Nephron progenitor cell (in vitro differentiated cells): ENCODE results near the gene RNF32.

ENCODE experiments used
- DNase-seq: peaks from one replicate; pipeline ENCODE4 v3.0.0; 2021
- H3K27ac Mint-ChIP-seq: 2 replicates; pipeline ENCODE4 v1.8.0; 2021; ENCODE audit warnings: mild to moderate bottlenecking, moderate library complexity, mixed read lengths
- H3K27me3 Mint-ChIP-seq: 2 replicates; pipeline ENCODE4 v1.8.0; 2021; ENCODE audit warnings: mild to moderate bottlenecking, low read depth, mixed read lengths; ENCODE audit not compliant: poor library complexity
- H3K36me3 Mint-ChIP-seq: 2 replicates; pipeline ENCODE4 v1.8.0; 2021; ENCODE audit warnings: low read depth, mixed read lengths
- H3K4me1 Mint-ChIP-seq: 2 replicates; pipeline ENCODE4 v1.8.0; 2021; ENCODE audit warnings: mixed read lengths
- H3K4me3 Mint-ChIP-seq: 2 replicates; pipeline ENCODE4 v1.8.0; 2021; ENCODE audit warnings: mild to moderate bottlenecking, moderate library complexity, mixed read lengths
- H3K9me3 Mint-ChIP-seq: 2 replicates; pipeline ENCODE4 v1.8.0; 2021; ENCODE audit warnings: mild to moderate bottlenecking, moderate library complexity, mixed read lengths
- TF ChIP-seq, protein P1 (sequence below): fragments of 200-600 bp; sonication (generic); IDR thresholded peaks from 2 replicates; pipeline ENCODE4 v1.5.0; 2021; ENCODE audit warnings: antibody characterized with exemption

Gene RNF32

GRCh38 chr7:156655251-156655650 lies 14.7 kb downstream of the RNF32 start:
- TF ChIP-seq, protein P1, sequence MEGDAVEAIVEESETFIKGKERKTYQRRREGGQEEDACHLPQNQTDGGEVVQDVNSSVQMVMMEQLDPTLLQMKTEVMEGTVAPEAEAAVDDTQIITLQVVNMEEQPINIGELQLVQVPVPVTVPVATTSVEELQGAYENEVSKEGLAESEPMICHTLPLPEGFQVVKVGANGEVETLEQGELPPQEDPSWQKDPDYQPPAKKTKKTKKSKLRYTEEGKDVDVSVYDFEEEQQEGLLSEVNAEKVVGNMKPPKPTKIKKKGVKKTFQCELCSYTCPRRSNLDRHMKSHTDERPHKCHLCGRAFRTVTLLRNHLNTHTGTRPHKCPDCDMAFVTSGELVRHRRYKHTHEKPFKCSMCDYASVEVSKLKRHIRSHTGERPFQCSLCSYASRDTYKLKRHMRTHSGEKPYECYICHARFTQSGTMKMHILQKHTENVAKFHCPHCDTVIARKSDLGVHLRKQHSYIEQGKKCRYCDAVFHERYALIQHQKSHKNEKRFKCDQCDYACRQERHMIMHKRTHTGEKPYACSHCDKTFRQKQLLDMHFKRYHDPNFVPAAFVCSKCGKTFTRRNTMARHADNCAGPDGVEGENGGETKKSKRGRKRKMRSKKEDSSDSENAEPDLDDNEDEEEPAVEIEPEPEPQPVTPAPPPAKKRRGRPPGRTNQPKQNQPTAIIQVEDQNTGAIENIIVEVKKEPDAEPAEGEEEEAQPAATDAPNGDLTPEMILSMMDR: no peak
- H3K9me3 Mint-ChIP-seq: peaks cover 11% of the 10 kb centered on the region
- H3K4me3 Mint-ChIP-seq: no peak overlapping the region
- H3K4me1 Mint-ChIP-seq: peaks cover 10% of the 10 kb centered on the region
- H3K27me3 Mint-ChIP-seq: peaks cover 7% of the 10 kb centered on the region
- H3K36me3 Mint-ChIP-seq: peaks cover 12% of the 10 kb centered on the region
- no peak overlapping the region for H3K27ac Mint-ChIP-seq
- DNase-seq: no peak

GRCh38 chr7:156655983-156656382 lies 15.4 kb downstream of the RNF32 start:
- peaks cover 6% of the 10 kb centered on the region for H3K27me3 Mint-ChIP-seq

DNA sequence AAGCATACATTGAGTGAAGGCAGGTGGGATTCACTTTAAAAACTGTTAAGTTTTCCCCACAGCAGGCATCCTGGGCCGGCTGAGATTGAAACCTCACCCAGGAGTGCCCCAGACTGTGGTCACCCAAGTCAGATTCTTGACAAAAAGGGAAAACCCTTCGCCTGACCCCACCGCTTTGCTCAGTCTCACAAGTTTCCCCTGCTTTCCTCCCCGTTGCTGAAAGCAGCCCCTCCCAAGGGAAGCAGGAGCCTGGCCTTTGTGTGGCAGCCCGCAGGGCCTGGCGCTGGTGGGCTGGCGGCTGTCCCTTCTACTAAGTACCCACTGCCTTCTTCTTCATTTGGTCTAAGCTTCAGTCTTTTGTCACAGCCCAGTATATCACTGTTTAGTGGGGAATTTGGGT lies 16.0 kb downstream of the RNF32 start:
- peaks cover 6% of the 10 kb centered on the region for H3K27me3 Mint-ChIP-seq
- H3K27ac Mint-ChIP-seq: no peak overlapping the region
- peaks cover 5% of the 10 kb centered on the region for H3K4me1 Mint-ChIP-seq
- H3K4me3 Mint-ChIP-seq: no peak overlapping the region
- DNase-seq: no peak
- TF ChIP-seq, protein P1: no peak
- peaks cover 9% of the 10 kb centered on the region for H3K36me3 Mint-ChIP-seq
- peaks cover 7% of the 10 kb centered on the region for H3K9me3 Mint-ChIP-seq

More at GRCh38 chr7:156655983-156656382, 15.4 kb downstream of the RNF32 start:
- Mint-ChIP-seq H3K4me1 (peaks cover 5% of the 10 kb centered on the region), H3K9me3 (peaks cover 7% of the 10 kb centered on the region), H3K4me3 (no peak overlapping the region), H3K27ac (no peak overlapping the region), H3K36me3 (peaks cover 12% of the 10 kb centered on the region)
- TF ChIP-seq, protein P1: no peak
- no peak for DNase-seq

DNA sequence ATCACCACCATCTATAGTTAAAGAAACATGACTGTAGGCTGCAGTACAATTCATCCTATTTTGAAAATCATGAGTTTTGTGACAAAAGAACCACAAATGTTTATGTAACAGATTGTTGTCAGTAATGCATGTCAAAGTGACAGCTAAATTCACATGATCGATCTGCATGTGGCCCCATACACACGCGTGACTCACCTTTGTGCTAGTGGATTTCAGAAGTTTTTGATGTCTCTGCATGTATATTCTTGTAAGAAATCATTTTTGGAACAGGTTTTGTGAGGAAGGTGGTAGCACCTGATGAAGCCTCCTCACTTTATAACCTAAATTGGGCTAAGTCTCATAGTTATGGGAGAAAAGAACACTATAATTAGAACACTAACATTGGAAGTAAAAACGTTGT lies 17.1 kb downstream of the RNF32 start:
- Mint-ChIP-seq H3K27ac (no peak overlapping the region), H3K9me3 (no peaks in the 10 kb centered on the region), H3K36me3 (no peaks in the 10 kb centered on the region), H3K27me3 (peaks cover 6% of the 10 kb centered on the region), H3K4me1 (peaks cover 5% of the 10 kb centered on the region), H3K4me3 (no peak overlapping the region)
- TF ChIP-seq, protein P1: no peak
- DNase-seq: no peak

DNA sequence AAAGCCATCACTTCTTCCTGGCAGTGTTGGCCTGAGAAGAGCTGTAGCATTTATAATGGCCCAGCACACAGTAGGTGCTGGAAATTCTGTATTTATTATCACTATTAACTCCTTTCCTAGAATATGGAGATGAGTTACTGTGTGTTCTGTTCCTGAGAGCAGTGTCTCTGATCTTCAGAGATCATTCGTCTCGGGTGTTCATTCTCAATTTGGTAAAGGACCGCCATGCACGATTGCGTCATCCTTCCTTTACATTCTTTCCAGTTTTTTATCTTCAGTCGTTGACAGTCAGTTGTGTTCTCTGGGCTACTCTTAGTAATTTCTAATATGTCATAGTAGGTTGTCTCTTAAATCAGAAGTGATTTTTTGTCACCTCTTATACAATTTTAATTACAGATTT lies 18.6 kb downstream of the RNF32 start:
- Mint-ChIP-seq H3K4me3 (no peak overlapping the region), H3K27me3 (peaks cover 6% of the 10 kb centered on the region), H3K4me1 (peaks cover 5% of the 10 kb centered on the region), H3K36me3 (no peaks in the 10 kb centered on the region), H3K9me3 (no peaks in the 10 kb centered on the region), H3K27ac (no peak overlapping the region)
- no peak for DNase-seq
- TF ChIP-seq, protein P1: no peak

GRCh38 chr7:156659961-156660360 lies 19.4 kb downstream of the RNF32 start:
- no peak for DNase-seq
- TF ChIP-seq, protein P1: no peak
- no peaks in the 10 kb centered on the region for H3K9me3 Mint-ChIP-seq
- H3K27me3 Mint-ChIP-seq: peaks cover 3% of the 10 kb centered on the region
- H3K27ac Mint-ChIP-seq: no peak overlapping the region
- no peaks in the 10 kb centered on the region for H3K36me3 Mint-ChIP-seq
- H3K4me3 Mint-ChIP-seq: no peak overlapping the region
- peaks cover 5% of the 10 kb centered on the region for H3K4me1 Mint-ChIP-seq
